RWPE1 (cell line): ENCODE results near the gene ARL13B.

Source experiments
- CTCF ChIA-PET: fragments of 350-600 bp; sonication (Branson Sonifier 250); formaldehyde crosslinking; extraction: SDS; loops from one replicate; lab custom pipeline; 2021; lab: Yijun Ruan, JAX
- POLR2A ChIA-PET: fragments of 400-600 bp; formaldehyde crosslinking; extraction: SDS; loops from one replicate; lab custom pipeline; 2020; ENCODE audit warnings: antibody characterized with exemption; ENCODE audit not compliant: low non-redundant PET; lab: Yijun Ruan, JAX
- DNase-seq: peaks from one replicate; pipeline ENCODE4 v3.0.0; 2012; ENCODE audit warnings: low spot score
- H3K27ac ChIP-seq: fragments of 450-650 bp; 2 replicates; pipeline ENCODE4 v1.5.1; 2017
- TF ChIP-seq, protein P1 (sequence below): fragments of 450-650 bp; conservative IDR thresholded peaks from 2 replicates; pipeline ENCODE4 v1.5.1; 2017; ENCODE audit warnings: low read depth, mild to moderate bottlenecking

The ARL13B gene

DNA sequence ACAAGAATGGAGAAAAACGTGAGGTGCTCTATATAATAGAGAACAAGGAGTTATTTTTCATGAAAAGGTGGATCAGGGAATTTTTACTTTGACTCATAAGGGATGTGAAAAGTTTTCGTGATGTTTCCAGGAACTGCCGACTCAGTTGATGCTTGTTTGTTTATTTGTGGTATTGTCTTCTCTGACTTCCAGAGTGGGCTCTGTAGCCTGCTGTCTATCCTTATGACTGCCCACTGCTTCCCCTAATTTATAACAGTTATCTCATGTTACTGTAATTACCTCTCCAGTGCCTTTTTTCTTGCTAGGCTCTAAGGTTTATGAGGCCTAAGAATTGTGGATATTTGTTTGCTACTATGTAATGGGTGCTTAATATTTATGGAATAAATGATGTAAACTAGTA is 12.3 kb downstream of the ARL13B start:
- CTCF ChIA-PET, result no interaction called here
- TF ChIP-seq, protein P1, sequence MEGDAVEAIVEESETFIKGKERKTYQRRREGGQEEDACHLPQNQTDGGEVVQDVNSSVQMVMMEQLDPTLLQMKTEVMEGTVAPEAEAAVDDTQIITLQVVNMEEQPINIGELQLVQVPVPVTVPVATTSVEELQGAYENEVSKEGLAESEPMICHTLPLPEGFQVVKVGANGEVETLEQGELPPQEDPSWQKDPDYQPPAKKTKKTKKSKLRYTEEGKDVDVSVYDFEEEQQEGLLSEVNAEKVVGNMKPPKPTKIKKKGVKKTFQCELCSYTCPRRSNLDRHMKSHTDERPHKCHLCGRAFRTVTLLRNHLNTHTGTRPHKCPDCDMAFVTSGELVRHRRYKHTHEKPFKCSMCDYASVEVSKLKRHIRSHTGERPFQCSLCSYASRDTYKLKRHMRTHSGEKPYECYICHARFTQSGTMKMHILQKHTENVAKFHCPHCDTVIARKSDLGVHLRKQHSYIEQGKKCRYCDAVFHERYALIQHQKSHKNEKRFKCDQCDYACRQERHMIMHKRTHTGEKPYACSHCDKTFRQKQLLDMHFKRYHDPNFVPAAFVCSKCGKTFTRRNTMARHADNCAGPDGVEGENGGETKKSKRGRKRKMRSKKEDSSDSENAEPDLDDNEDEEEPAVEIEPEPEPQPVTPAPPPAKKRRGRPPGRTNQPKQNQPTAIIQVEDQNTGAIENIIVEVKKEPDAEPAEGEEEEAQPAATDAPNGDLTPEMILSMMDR, result no peak
- DNase-seq, result no peak
- POLR2A ChIA-PET, result no interaction called here
- no peak overlapping the region for H3K27ac ChIP-seq

GRCh38 chr3:93994056-93994455 is 14.1 kb downstream of the ARL13B start:
- ChIA-PET POLR2A (no interaction called here), CTCF (interaction anchor here (0.5 kb wide), 1 partner anchor 23 kb away, joined by 3 read pairs; no protein-coding TSS in a partner anchor)
- H3K27ac ChIP-seq, result no peak overlapping the region
- DNase-seq, result no peak
- TF ChIP-seq, protein P1, result no peak

DNA sequence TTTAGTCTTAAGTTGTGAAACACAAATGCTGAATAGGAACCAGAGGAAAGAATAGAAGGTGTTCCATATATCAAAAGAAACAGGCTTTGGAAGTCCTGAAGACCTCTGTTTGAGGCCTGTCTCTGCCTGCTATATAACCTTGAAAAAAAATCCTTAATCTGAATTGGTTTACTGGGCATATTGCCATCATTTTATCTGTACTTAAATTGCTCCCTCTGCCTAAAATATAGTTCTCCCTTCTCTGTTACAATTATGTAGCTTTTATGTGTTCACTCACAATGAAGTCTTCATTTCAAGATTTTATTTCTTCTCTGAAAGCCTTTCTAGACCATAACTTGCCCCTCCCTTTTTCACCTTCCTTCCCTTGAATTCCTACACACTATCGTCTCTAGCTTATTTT is 21.2 kb downstream of the ARL13B start:
- TF ChIP-seq, protein P1, result no peak
- DNase-seq, result no peak
- no peak overlapping the region for H3K27ac ChIP-seq
- CTCF ChIA-PET, result no interaction called here
- POLR2A ChIA-PET, result no interaction called here

DNA sequence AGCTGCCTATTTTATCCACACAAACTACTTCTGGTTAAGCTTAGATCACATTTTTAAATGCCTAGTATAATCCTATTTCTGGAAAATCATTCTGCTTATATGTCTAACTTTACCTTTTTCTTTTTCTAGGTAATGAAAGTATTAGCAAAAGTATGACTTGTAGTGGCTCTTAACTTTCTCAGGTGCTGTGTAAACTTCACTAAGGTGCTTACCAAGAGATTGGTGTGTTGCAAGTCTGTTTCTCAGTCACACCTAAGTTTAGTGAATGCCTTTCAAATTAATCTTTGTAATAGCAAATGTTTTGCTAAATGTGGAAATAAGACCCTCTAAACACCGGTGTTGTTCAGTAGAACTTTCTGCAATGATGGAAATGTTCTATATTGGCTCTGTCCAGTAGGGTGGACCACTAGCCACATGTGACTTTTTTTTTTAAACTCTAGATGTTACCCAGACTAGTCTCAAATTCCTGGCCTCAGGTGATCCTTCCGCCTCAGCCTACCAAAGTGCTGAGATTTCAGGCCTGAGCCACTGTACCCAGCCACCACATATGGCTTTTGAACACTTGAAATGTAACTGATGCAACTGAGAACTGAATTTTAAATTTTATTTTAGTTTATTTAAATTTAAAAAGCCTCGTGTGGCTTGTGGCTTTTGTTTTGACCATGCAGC is 22.0 kb downstream of the ARL13B start:
- CTCF ChIA-PET, result no interaction called here
- DNase-seq, result no peak
- POLR2A ChIA-PET, result no interaction called here
- H3K27ac ChIP-seq, result no peak overlapping the region
- TF ChIP-seq, protein P1, result no peak

GRCh38 chr3:94004301-94004910 is 24.5 kb downstream of the ARL13B start:
- DNase-seq, result peak; percentile 54
- POLR2A ChIA-PET, result no interaction called here
- CTCF ChIA-PET, result interaction anchor here (0.6 to 1.1 kb wide), 11 partner anchors 9 to 482 kb away, joined by 3 to 11 read pairs (median 4); no protein-coding TSS in a partner anchor
- no peak overlapping the region for H3K27ac ChIP-seq
- TF ChIP-seq, protein P1, result peak; percentile 91

- ChIA-PET POLR2A (no interaction called here), CTCF (no interaction called here)
- TF ChIP-seq, protein P1, result no peak
- DNase-seq, result no peak
- H3K27ac ChIP-seq, result no peak overlapping the region
Measured at GRCh38 chr3:94008253-94008652, 28.3 kb downstream of the ARL13B start.
